GM12878 (cell line): ENCODE results near the gene EYS. TPM values are rescaled to one million over a fixed set of nuclear protein-coding genes. Genes with fewer than 3 reads are reported as not detected.
"Not testable (repeated sequence)": the region's sequence is repeated elsewhere in the genome, so short reads cannot be mapped to it uniquely, and the experiment has no call there.

Experiments used
- ATAC-seq: fragments of 200-7000 bp; cut with Tn5 transposase; 3 replicates; pipeline ENCODE4 v1.9.1; 2020; ENCODE audit warnings: mild to moderate bottlenecking, moderate library complexity
- BruUV-seq: library from RNA; stranded (reverse); fragments of 400-500 nt; replicated peaks from 2 replicates; lab custom pipeline; 2021; lab: Mats Ljungman, UMichigan
- CTCF ChIA-PET: fragments of 300-600 bp; sonication (Branson Sonifier 250); formaldehyde crosslinking; extraction: SDS; loops from one replicate; lab custom pipeline; 2021; ENCODE audit warnings: inconsistent platforms; lab: Yijun Ruan, JAX
- POLR2A ChIA-PET: fragments of 350-600 bp; formaldehyde crosslinking; extraction: SDS; loops from one replicate; lab custom pipeline; 2021; ENCODE audit warnings: inconsistent platforms; lab: Charles Lee
- RAD21 ChIA-PET: fragments of 300-600 bp; sonication (Branson Sonifier 250); formaldehyde crosslinking; loops from one replicate; lab custom pipeline; 2023; ENCODE audit warnings: antibody characterized with exemption; ENCODE audit not compliant: unreplicated experiment; lab: Charles Lee
- SMC1A ChIA-PET: fragments of 300-600 bp; sonication (Branson Sonifier 250); formaldehyde crosslinking; loops from one replicate; lab custom pipeline; 2023; ENCODE audit not compliant: unreplicated experiment, uncharacterized antibody; lab: Charles Lee
- DNase-seq: peaks from one replicate; pipeline ENCODE4 v3.0.0-alpha.2; 2011; ENCODE audit warnings: low read depth, low spot score
- FAIRE-seq: peaks from 3 replicates; lab custom pipeline; 2011; peaks lifted over from hg19 to GRCh38; lab: Jason Lieb, UNC
- H2AFZ ChIP-seq: 2 replicates; pipeline ENCODE4 v1.6.0; 2011; ENCODE audit warnings: low read depth, low read length, control low read depth; ENCODE audit not compliant: control insufficient read depth
- H3K27ac ChIP-seq: 2 replicates; pipeline ENCODE4 v1.5.1; 2011; ENCODE audit warnings: control low read depth; ENCODE audit not compliant: control insufficient read depth, insufficient read depth
- H3K27me3 ChIP-seq, 2 experiments: replicated peaks in 1 of 2; 2 replicates each; pipeline versions ENCODE4 v1.6.0 to v1.6.1; 2011; ENCODE audit warnings: low read length in 1 of 2; ENCODE audit not compliant: control insufficient read depth in 2 of 2, insufficient read depth in 2 of 2
- H3K36me3 ChIP-seq, 2 experiments: 2 replicates each; pipeline ENCODE4 v1.5.1; 2011; ENCODE audit warnings: low read length in 1 of 2; ENCODE audit not compliant: control insufficient read depth in 2 of 2, insufficient read depth in 2 of 2
- H3K4me1 ChIP-seq: 2 replicates; pipeline ENCODE4 v1.6.1; 2011; ENCODE audit warnings: mild to moderate bottlenecking, low read length, moderate library complexity, mixed read lengths; ENCODE audit not compliant: control insufficient read depth, insufficient read depth
- H3K4me2 ChIP-seq: 2 replicates; pipeline ENCODE4 v1.6.0; 2011; ENCODE audit warnings: control low read depth; ENCODE audit not compliant: control insufficient read depth, insufficient read depth
- H3K4me3 ChIP-seq: fragments of 200-600 bp; sonication (generic); 2 replicates; pipeline ENCODE4 v1.5.1; 2016
- H3K79me2 ChIP-seq: 2 replicates; pipeline ENCODE4 v1.6.0; 2011; ENCODE audit warnings: low read length; ENCODE audit not compliant: control insufficient read depth, insufficient read depth
- H3K9ac ChIP-seq: 2 replicates; pipeline ENCODE4 v1.8.0; 2011; ENCODE audit warnings: low read length, control low read depth, mixed read lengths; ENCODE audit not compliant: control insufficient read depth, insufficient read depth
- H3K9me3 ChIP-seq: replicated peaks from 3 replicates; pipeline ENCODE4 v1.5.1; 2011; ENCODE audit warnings: mild to moderate bottlenecking, low read length; ENCODE audit not compliant: control insufficient read depth, insufficient read depth
- H4K20me1 ChIP-seq: 2 replicates; pipeline ENCODE4 v1.6.0; 2011; ENCODE audit not compliant: control insufficient read depth, insufficient read depth
- HDAC2 ChIP-seq: fragments of 200-600 bp; sonication (generic); IDR thresholded peaks from 2 replicates; pipeline ENCODE4 v1.6.1; 2017
- WGBS: methylation state at CpG from one replicate; pipeline ENCODE4 v1.1.6; 2016; ENCODE audit warnings: low lambda C conversion rate; ENCODE audit not compliant: insufficient replicate concordance, insufficient coverage; ENCODE audit errors: missing lambda C conversion rate; 5-methylcytosine and 5-hydroxymethylcytosine counted together
- in situ Hi-C: fragments of 300-500 bp; cut with MboI; formaldehyde crosslinking; loops from 9 replicates; pipeline ENCODE4 v1.14.3; 2018; ENCODE audit warnings: mixed read lengths
- intact Hi-C: fragments of 100-400 bp; cut with micrococcal nuclease; formaldehyde crosslinking; loops from one replicate; pipeline ENCODE4 v1.14.2; 2022; ENCODE audit not compliant: unreplicated experiment
- polyA plus RNA-seq, 11 experiments: library from polyadenylated mRNA; depleted of rRNA in 4 of 11; unstranded in 6 of 11; stranded (reverse) in 5 of 11; fragments of >200 nt; fragmentation: Nextera tagmentation in 4 of 11; fragmentation: Illumina TruSeq in 1 of 11; extraction: Ambion mirVana in 4 of 11; extraction: Trizol in 1 of 11; gene quantifications; 1 replicate in 1 of 11; 2 replicates in 10 of 11; pipeline versions ENCODE4 v1.2.1 to v1.2.3, GENCODE V29; 2011 to 2016; ENCODE audit warnings: inconsistent platforms in 2 of 11, missing spikeins in 2 of 11, low read depth in 1 of 11
- total RNA-seq, 4 experiments: library from RNA; depleted of rRNA in 3 of 4; stranded (reverse); fragments of >200 nt in 3 of 4; fragmentation: Illumina TruSeq in 1 of 4; extraction: Trizol in 1 of 4; gene quantifications; 2 replicates each; pipeline versions ENCODE4 v1.2.1 to v1.2.3, GENCODE V29; 2013 to 2021
- TF ChIP-seq, protein P1 (sequence below): IDR thresholded peaks from 2 replicates; pipeline ENCODE4 v1.6.1; 2011; ENCODE audit warnings: borderline replicate concordance, low read depth, mild to moderate bottlenecking, moderate library complexity, low read length; ENCODE audit not compliant: insufficient read depth, poor library complexity, severe bottlenecking
- TF ChIP-seq, protein P2 (sequence below): fragments of 450-650 bp; IDR thresholded peaks from 2 replicates; pipeline ENCODE4 v1.6.1; 2014; ENCODE audit warnings: mild to moderate bottlenecking

Gene EYS
- total and polyA plus RNA-seq, 10 of the 15 experiments (the other 5 are each of a cell fraction or from before 2014, with no cell fraction given) = under 0.01 to 0.14 (median 0.02) TPM; not detected in 1

DNA sequence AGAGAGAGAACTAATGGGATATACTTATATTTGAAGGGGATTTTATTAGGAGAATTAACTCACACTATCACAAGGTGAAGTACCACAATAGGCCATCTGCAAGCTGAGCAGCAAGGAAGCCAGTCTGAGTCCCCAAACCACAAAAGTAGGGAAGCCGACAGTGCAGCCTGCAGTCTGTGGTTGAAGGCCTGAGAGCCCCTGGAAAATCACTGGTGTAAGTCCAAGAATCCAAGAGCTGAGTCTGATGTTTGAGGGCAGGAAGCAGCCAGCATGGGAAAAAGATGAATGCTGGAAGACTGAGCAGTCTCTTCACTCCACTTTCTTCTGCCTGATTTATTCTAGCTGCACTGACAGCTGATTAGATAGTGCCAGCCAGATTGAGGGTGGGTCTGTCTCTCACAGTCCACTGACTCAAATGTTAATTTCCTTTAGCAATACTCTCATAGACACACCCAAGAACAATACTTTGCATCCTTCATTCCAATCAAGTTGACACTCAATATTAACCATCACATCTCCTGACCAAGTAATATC, 1247.5 kb downstream of the EYS start (continued):
- TF ChIP-seq, protein P1, sequence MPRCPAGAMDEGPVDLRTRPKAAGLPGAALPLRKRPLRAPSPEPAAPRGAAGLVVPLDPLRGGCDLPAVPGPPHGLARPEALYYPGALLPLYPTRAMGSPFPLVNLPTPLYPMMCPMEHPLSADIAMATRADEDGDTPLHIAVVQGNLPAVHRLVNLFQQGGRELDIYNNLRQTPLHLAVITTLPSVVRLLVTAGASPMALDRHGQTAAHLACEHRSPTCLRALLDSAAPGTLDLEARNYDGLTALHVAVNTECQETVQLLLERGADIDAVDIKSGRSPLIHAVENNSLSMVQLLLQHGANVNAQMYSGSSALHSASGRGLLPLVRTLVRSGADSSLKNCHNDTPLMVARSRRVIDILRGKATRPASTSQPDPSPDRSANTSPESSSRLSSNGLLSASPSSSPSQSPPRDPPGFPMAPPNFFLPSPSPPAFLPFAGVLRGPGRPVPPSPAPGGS = no peak
- TF ChIP-seq, protein P2, sequence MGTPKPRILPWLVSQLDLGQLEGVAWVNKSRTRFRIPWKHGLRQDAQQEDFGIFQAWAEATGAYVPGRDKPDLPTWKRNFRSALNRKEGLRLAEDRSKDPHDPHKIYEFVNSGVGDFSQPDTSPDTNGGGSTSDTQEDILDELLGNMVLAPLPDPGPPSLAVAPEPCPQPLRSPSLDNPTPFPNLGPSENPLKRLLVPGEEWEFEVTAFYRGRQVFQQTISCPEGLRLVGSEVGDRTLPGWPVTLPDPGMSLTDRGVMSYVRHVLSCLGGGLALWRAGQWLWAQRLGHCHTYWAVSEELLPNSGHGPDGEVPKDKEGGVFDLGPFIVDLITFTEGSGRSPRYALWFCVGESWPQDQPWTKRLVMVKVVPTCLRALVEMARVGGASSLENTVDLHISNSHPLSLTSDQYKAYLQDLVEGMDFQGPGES = no peak
- no peak for TF ChIP-seq HDAC2

DNA sequence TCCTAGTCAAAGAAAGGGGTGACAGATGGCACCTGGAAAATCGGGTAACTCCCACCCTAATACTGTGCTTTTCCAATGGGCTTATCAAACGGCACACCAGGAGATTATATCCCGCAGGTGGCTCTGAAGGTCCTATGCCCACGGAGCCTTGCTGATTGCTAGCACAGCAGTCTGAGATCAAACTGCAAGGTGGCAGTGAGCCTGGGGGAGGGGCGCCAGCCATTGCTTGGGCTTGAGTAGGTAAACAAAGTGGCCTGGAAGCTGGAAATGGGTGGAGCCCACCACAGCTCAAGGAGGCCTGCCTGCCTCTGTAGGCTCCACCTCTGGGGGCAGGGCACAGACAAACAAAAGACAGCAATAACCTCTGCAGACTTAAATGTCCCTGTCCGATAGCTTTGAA, 1258.9 kb downstream of the EYS start:
- intact Hi-C loops, DNase-seq, RAD21 ChIA-PET, H3K27me3 ChIP-seq, CTCF ChIA-PET, H3K9ac ChIP-seq, SMC1A ChIA-PET, H3K27ac ChIP-seq, H3K79me2 ChIP-seq, H3K4me3 ChIP-seq, H3K4me2 ChIP-seq, POLR2A ChIA-PET, H2AFZ ChIP-seq, BruUV-seq, H3K4me1 ChIP-seq, H3K9me3 ChIP-seq, in situ Hi-C loops, H4K20me1 ChIP-seq, FAIRE-seq, H3K36me3 ChIP-seq, ATAC-seq: not testable (repeated sequence)
- WGBS = 55% methylated on average over 6 of the region's 6 CpGs
